ENCODE measurements around the gene ADAMTS3. TPM values are rescaled to one million over a fixed set of nuclear protein-coding genes. Genes with fewer than 3 reads are reported as not detected.
"Not testable (repeated sequence)": the region's sequence is repeated elsewhere in the genome, so short reads cannot be mapped to it uniquely, and the experiment has no call there.

Gene ADAMTS3
- total and polyA plus RNA-seq, 2 donors (not counting 3 experiments of a cell fraction or from before 2014, with no cell fraction given): 0.37 to 1.3 TPM

- H3K9me3 ChIP-seq (replicated peaks; ENCODE audit: control insufficient read depth, insufficient read depth, low read length); H3K9ac ChIP-seq (replicated peaks; ENCODE audit: extremely low read depth, insufficient read depth, low read length); DNase-seq (ENCODE audit: low read depth, low spot score); H3K27me3 ChIP-seq (ENCODE audit: control insufficient read depth in 2 of 2, insufficient read depth in 2 of 2, low read length in 2 of 2); intact Hi-C loops (cut with micrococcal nuclease); H3K79me2 ChIP-seq (ENCODE audit: control insufficient read depth, insufficient read depth, low read length); H3K4me1 ChIP-seq (ENCODE audit: control insufficient read depth, extremely low read depth, insufficient read depth, low read length); H3K36me3 ChIP-seq (ENCODE audit: control insufficient read depth in 2 of 2, extremely low read depth in 1 of 2, insufficient read depth in 2 of 2, low read length in 2 of 2); H3K4me3 ChIP-seq (replicated peaks in 1 of 3; ENCODE audit: insufficient read depth in 1 of 3, low read depth in 1 of 3, low read length in 3 of 3); POLR2A ChIA-PET; H3K9me1 ChIP-seq (replicated peaks; ENCODE audit: control insufficient read depth, extremely low read depth, insufficient read depth, low read length); H2AFZ ChIP-seq (ENCODE audit: low read depth, low read length); CTCF ChIA-PET; dilution Hi-C loops (cut with MboI; ENCODE audit: extremely low pct_ligation_motif_present, low sequenced_read_pairs); H3K27ac ChIP-seq (ENCODE audit: insufficient read depth, low read depth, low read length); H3K4me2 ChIP-seq (ENCODE audit: insufficient read depth, low read length); FAIRE-seq; H4K20me1 ChIP-seq (replicated peaks; ENCODE audit: control insufficient read depth, extremely low read depth, insufficient read depth, low read length); BruUV-seq (replicated peaks): not testable (repeated sequence)
Observed at GRCh38 chr4:72425908-72426307, 143.1 kb downstream of the ADAMTS3 start.

DNA sequence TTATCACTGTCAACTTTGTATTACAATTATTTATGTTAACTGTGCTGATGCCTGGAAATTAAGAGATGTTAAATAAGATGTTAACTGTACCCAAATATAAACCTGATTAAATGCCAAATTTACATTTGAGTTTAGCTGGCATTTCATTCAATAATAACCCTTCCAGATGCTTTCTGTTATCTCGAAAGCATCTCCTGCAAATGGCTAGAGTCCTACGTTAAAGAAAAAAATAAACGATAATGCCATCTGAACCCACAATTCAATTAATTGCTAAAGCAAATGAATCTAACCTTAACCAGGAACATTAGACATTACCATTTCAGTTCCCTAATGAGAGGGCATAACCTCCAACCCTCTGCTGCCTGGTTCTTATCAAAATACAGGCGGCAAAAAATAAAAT, 145.0 kb downstream of the ADAMTS3 start:
- CTCF ChIA-PET: interaction anchor here (1.2 to 1.4 kb wide), 2 partner anchors 11 to 98 kb away, joined by 3 to 4 read pairs; no protein-coding TSS in a partner anchor

More for the DNA sequence above, 145.0 kb downstream of the ADAMTS3 start:
- H3K9me3 ChIP-seq (replicated peaks; ENCODE audit: control insufficient read depth, insufficient read depth, low read length): no peaks in the 10 kb centered on the region
- no peak overlapping the region for H3K4me3 ChIP-seq (replicated peaks in 1 of 3; ENCODE audit: insufficient read depth in 1 of 3, low read depth in 1 of 3, low read length in 3 of 3)
- no peak overlapping the region for H3K9ac ChIP-seq (replicated peaks; ENCODE audit: extremely low read depth, insufficient read depth, low read length)
- no peaks in the 10 kb centered on the region for H4K20me1 ChIP-seq (replicated peaks; ENCODE audit: control insufficient read depth, extremely low read depth, insufficient read depth, low read length)
- TF ChIP-seq MYC (IDR thresholded peaks at IDR 0.05; ENCODE audit: low read depth, low read length) (no peak), JUN (IDR thresholded peaks at IDR 0.05; ENCODE audit: borderline replicate concordance, insufficient read depth, insufficient read length, low read depth) (no peak), POLR2AphosphoS5 (IDR thresholded peaks at IDR 0.05; ENCODE audit: insufficient read depth, low read depth, low read length) (no peak), FOS (IDR thresholded peaks at IDR 0.05; ENCODE audit: borderline replicate concordance, insufficient read depth, low read length) (no peak), CTCF (IDR thresholded peaks at IDR 0.05; ENCODE audit: extremely low read depth in 1 of 2, insufficient read depth in 1 of 2, low read depth in 1 of 2, low read length in 2 of 2) (no peak), EZH2 (IDR thresholded peaks at IDR 0.05; ENCODE audit: borderline replicate concordance, low read depth, low read length, severe bottlenecking) (no peak), POLR2A (IDR thresholded peaks at IDR 0.05; ENCODE audit: low read depth, low read length) (no peak), GATA2 (IDR thresholded peaks at IDR 0.05; ENCODE audit: insufficient read depth, insufficient read length, low read depth, low read length) (no peak)
- TF ChIP-seq, protein P1, sequence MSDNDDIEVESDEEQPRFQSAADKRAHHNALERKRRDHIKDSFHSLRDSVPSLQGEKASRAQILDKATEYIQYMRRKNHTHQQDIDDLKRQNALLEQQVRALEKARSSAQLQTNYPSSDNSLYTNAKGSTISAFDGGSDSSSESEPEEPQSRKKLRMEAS (IDR thresholded peaks at IDR 0.05; ENCODE audit: insufficient read depth, insufficient read length): no peak
- DNase-seq (ENCODE audit: low read depth, low spot score) (no peak), FAIRE-seq (no peak)
- no peaks in the 10 kb centered on the region for H3K4me1 ChIP-seq (ENCODE audit: control insufficient read depth, extremely low read depth, insufficient read depth, low read length)
- intact Hi-C loops (cut with micrococcal nuclease): no loop called here
- H3K9me1 ChIP-seq (replicated peaks; ENCODE audit: control insufficient read depth, extremely low read depth, insufficient read depth, low read length): no peaks in the 10 kb centered on the region
- H3K36me3 ChIP-seq (ENCODE audit: control insufficient read depth in 2 of 2, extremely low read depth in 1 of 2, insufficient read depth in 2 of 2, low read length in 2 of 2): no peaks in the 10 kb centered on the region
- no peak overlapping the region for H3K4me2 ChIP-seq (ENCODE audit: insufficient read depth, low read length)
- H3K79me2 ChIP-seq (ENCODE audit: control insufficient read depth, insufficient read depth, low read length): no peaks in the 10 kb centered on the region
- H3K27ac ChIP-seq (ENCODE audit: insufficient read depth, low read depth, low read length): no peak overlapping the region
- no TSS peak for BruUV-seq (replicated peaks)
- POLR2A ChIA-PET: no interaction called here
- H3K27me3 ChIP-seq (ENCODE audit: control insufficient read depth in 2 of 2, insufficient read depth in 2 of 2, low read length in 2 of 2): no peaks in the 10 kb centered on the region
- H2AFZ ChIP-seq (ENCODE audit: low read depth, low read length): no peak overlapping the region
- dilution Hi-C loops (cut with MboI; ENCODE audit: extremely low pct_ligation_motif_present, low sequenced_read_pairs): no loop called here
